WTC11 (cell line): ENCODE data around the gene SPOPL.

ENCODE experiments used
- CTCF ChIP-seq: fragments of 200-600 bp; IDR thresholded peaks from 2 replicates; pipeline ENCODE4 v1.8.0; 2022; ENCODE audit warnings: antibody characterized with exemption
- FOXP1 ChIP-seq: sonication (generic); formaldehyde crosslinking; IDR thresholded peaks from 2 replicates; pipeline ENCODE4 v1.8.0; 2022; ENCODE audit warnings: missing genetic modification reagents, mild to moderate bottlenecking, moderate library complexity, borderline replicate concordance
- GABPB1 ChIP-seq: sonication (generic); formaldehyde crosslinking; IDR thresholded peaks from 2 replicates; pipeline ENCODE4 v1.8.1; 2023; ENCODE audit warnings: mild to moderate bottlenecking, missing genetic modification reagents
- GRHL2 ChIP-seq: fragments of 250-450 bp; sonication (Bioruptor Pico); IDR thresholded peaks from 2 replicates; pipeline ENCODE4 v1.8.0; 2022; ENCODE audit warnings: mild to moderate bottlenecking, moderate library complexity; ENCODE audit not compliant: insufficient replicate concordance, severe bottlenecking
- GTF2I ChIP-seq: fragments of 250-450 bp; sonication (Bioruptor Pico); conservative IDR thresholded peaks from 2 replicates; pipeline ENCODE4 v1.4.0; 2021; ENCODE audit warnings: mild to moderate bottlenecking
- TCF7 ChIP-seq: sonication (generic); formaldehyde crosslinking; IDR thresholded peaks from 2 replicates; pipeline ENCODE4 v1.8.0; 2022; ENCODE audit warnings: mild to moderate bottlenecking, low read depth, missing genetic modification reagents, moderate library complexity

DNA sequence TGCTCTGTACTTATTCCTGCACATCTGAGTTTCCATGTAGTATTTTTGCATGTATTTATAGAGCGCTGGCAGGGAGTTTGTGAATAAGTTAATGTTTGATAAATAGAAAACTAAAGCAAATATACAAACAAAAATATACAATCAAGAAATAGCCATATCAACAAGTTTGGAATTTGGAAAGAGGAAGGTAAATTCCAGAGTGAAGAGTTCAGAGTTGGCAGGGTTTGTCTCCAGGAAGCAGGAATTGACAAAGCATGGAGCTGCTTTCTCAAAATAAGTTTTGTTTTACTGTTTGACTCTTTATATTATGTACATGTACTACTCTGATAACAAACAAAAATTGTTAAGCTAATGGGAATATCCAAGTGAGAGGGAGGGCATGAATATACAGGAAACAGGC, 80.3 kb downstream of the SPOPL start:
- no peak for TF ChIP-seq CTCF
- TF ChIP-seq FOXP1 (CRISPR knock-in tag) = no peak
- no peak for TF ChIP-seq GTF2I (CRISPR knock-in tag)
- no peak for TF ChIP-seq TCF7
- no peak for TF ChIP-seq GABPB1 (CRISPR knock-in tag)
- TF ChIP-seq GRHL2 (CRISPR knock-in tag) = no peak
